Raji (cell line): ENCODE measurements around the gene ERBIN.

Source experiments
- POLR2A ChIP-seq: IDR thresholded peaks from 2 replicates; pipeline ENCODE4 v1.6.1; 2011; ENCODE audit warnings: low read depth, low read length, control low read depth; ENCODE audit not compliant: insufficient read depth

ERBIN gene

GRCh38 chr5:66012271-66012670, 85.9 kb downstream of the ERBIN start:
- no peak for TF ChIP-seq POLR2A

GRCh38 chr5:66013397-66013796, 87.0 kb downstream of the ERBIN start:
- no peak for TF ChIP-seq POLR2A

- no peak for TF ChIP-seq POLR2A
These were observed 87.5 kb downstream of the ERBIN start for GRCh38 chr5:66013906-66014305.

GRCh38 chr5:66015196-66015960, 89.0 kb downstream of the ERBIN start:
- no peak for TF ChIP-seq POLR2A

- no peak for TF ChIP-seq POLR2A
These were observed 95.2 kb downstream of the ERBIN start for GRCh38 chr5:66021585-66021984.

GRCh38 chr5:66039296-66039695, 112.9 kb downstream of the ERBIN start:
- no peak for TF ChIP-seq POLR2A

GRCh38 chr5:66039701-66040100, 113.3 kb downstream of the ERBIN start:
- no peak for TF ChIP-seq POLR2A

GRCh38 chr5:66041627-66042026, 115.3 kb downstream of the ERBIN start:
- no peak for TF ChIP-seq POLR2A

- TF ChIP-seq POLR2A: no peak
These were observed 130.9 kb downstream of the ERBIN start for GRCh38 chr5:66057239-66057638.

GRCh38 chr5:66066826-66067225, 140.5 kb downstream of the ERBIN start:
- no peak for TF ChIP-seq POLR2A

GRCh38 chr5:66072031-66072430, 145.7 kb downstream of the ERBIN start:
- no peak for TF ChIP-seq POLR2A

- TF ChIP-seq POLR2A: no peak
These were observed 148.5 kb downstream of the ERBIN start for GRCh38 chr5:66074901-66075300.

- TF ChIP-seq POLR2A: no peak
These were observed 154.3 kb downstream of the ERBIN start for GRCh38 chr5:66080664-66081063.

GRCh38 chr5:66089384-66089783, 163.0 kb downstream of the ERBIN start:
- TF ChIP-seq POLR2A: no peak

- TF ChIP-seq POLR2A: no peak
These were observed 174.5 kb downstream of the ERBIN start for GRCh38 chr5:66100851-66101250.

GRCh38 chr5:66113160-66113559, 186.8 kb downstream of the ERBIN start:
- TF ChIP-seq POLR2A: no peak

GRCh38 chr5:66118304-66118703, 191.9 kb downstream of the ERBIN start:
- no peak for TF ChIP-seq POLR2A
